K562 (cell line): Measurements from ENCODE around the gene PTPMT1. TPM values are rescaled to one million over a fixed set of nuclear protein-coding genes. Genes with fewer than 3 reads are reported as not detected.

Experiments used
- ATF1 ChIP-seq, 2 experiments: fragments of 450-650 bp in 1 of 2; IDR thresholded peaks; 2 replicates each; pipeline ENCODE4 v1.6.1; 2016; ENCODE audit warnings: missing compliant biosample characterization in 1 of 2, missing genetic modification characterization in 1 of 2
- DLX4 ChIP-seq: fragments of 250-450 bp; sonication (Bioruptor Pico); IDR thresholded peaks from 2 replicates; pipeline ENCODE4 v1.6.1; 2021; ENCODE audit warnings: mild to moderate bottlenecking
- ELF2 ChIP-seq: fragments of 250-450 bp; sonication (Bioruptor Pico); IDR thresholded peaks from 2 replicates; pipeline ENCODE4 v1.5.0; 2021; ENCODE audit warnings: mild to moderate bottlenecking
- EZH2 ChIP-seq: IDR thresholded peaks from 2 replicates; pipeline ENCODE4 v1.6.1; 2012; ENCODE audit warnings: low read depth, mild to moderate bottlenecking, inconsistent platforms, low read length, borderline replicate concordance
- FOXP1 ChIP-seq: sonication (generic); formaldehyde crosslinking; IDR thresholded peaks from 2 replicates; pipeline ENCODE4 v1.8.0; 2022; ENCODE audit warnings: mild to moderate bottlenecking, missing genetic modification reagents
- HMGN3 ChIP-seq: IDR thresholded peaks from 2 replicates; pipeline ENCODE4 v1.6.1; 2011; ENCODE audit warnings: borderline replicate concordance, low read depth, mild to moderate bottlenecking, mixed read lengths, low read length; ENCODE audit not compliant: insufficient read length; ENCODE audit errors: extremely low read depth
- HSF4 ChIP-seq: fragments of 250-450 bp; sonication (Bioruptor Pico); IDR thresholded peaks from 2 replicates; pipeline ENCODE4 v2.1.2; 2022; ENCODE audit warnings: mild to moderate bottlenecking, moderate library complexity, borderline replicate concordance
- MTA2 ChIP-seq: fragments of 450-650 bp; IDR thresholded peaks from 2 replicates; pipeline ENCODE4 v1.6.1; 2016; ENCODE audit warnings: low read depth
- NFRKB ChIP-seq: fragments of 450-650 bp; IDR thresholded peaks from 2 replicates; pipeline ENCODE4 v1.6.1; 2016; ENCODE audit warnings: low read depth
- NRF1 ChIP-seq, 2 experiments: fragments of 450-650 bp; IDR thresholded peaks in 1 of 2; conservative IDR thresholded peaks in 1 of 2; 2 replicates each; pipeline ENCODE4 v1.6.1; 2014; ENCODE audit warnings: mild to moderate bottlenecking in 2 of 2
- PCBP2 ChIP-seq: fragments of 200-400 bp; formaldehyde crosslinking; IDR thresholded peaks from 2 replicates; pipeline ENCODE4 v1.6.1; 2018; ENCODE audit warnings: low read length, low read depth, mild to moderate bottlenecking, moderate library complexity; ENCODE audit not compliant: poor library complexity, severe bottlenecking
- PHF8 ChIP-seq: fragments of 200-600 bp; sonication (generic); IDR thresholded peaks from 2 replicates; pipeline ENCODE4 v1.6.1; 2012; ENCODE audit warnings: mixed run types, mild to moderate bottlenecking, inconsistent platforms, low read length, moderate library complexity, borderline replicate concordance
- POLR2AphosphoS2 ChIP-seq: IDR thresholded peaks from 2 replicates; pipeline ENCODE4 v1.6.1; 2012; ENCODE audit warnings: low read length, improper control_type of control experiment
- PPARD ChIP-seq: fragments of 250-450 bp; sonication (Bioruptor Pico); IDR thresholded peaks from 2 replicates; pipeline ENCODE4 v1.8.0; 2022; ENCODE audit warnings: inconsistent platforms, mild to moderate bottlenecking, moderate library complexity
- RBM34 ChIP-seq: fragments of 200-400 bp; formaldehyde crosslinking; IDR thresholded peaks from 2 replicates; pipeline ENCODE4 v1.6.1; 2018; ENCODE audit warnings: low read length, borderline replicate concordance; ENCODE audit not compliant: insufficient read depth
- TAF9B ChIP-seq: fragments of 450-650 bp; IDR thresholded peaks from 2 replicates; pipeline ENCODE4 v1.6.1; 2018; ENCODE audit warnings: mild to moderate bottlenecking; ENCODE audit not compliant: partially characterized antibody
- XRCC4 ChIP-seq: IDR thresholded peaks from one replicate; pipeline ENCODE4 v1.6.1; 2011; ENCODE audit not compliant: insufficient read depth, insufficient read length; ENCODE audit errors: extremely low read depth
- ZBTB33 ChIP-seq: sonication (generic); formaldehyde crosslinking; IDR thresholded peaks from 2 replicates; pipeline ENCODE4 v1.8.1; 2023; ENCODE audit warnings: mild to moderate bottlenecking, missing genetic modification reagents
- ZBTB43 ChIP-seq: sonication (generic); formaldehyde crosslinking; IDR thresholded peaks from 2 replicates; pipeline ENCODE4 v1.8.0; 2023; ENCODE audit warnings: mild to moderate bottlenecking, missing genetic modification reagents
- ZFP1 ChIP-seq: fragments of 450-650 bp; formaldehyde crosslinking; IDR thresholded peaks from 2 replicates; pipeline ENCODE4 v1.4.0; 2020; ENCODE audit warnings: mild to moderate bottlenecking, mixed read lengths
- ZKSCAN8 ChIP-seq: fragments of 200-800 bp; sonication (Bioruptor generic); IDR thresholded peaks from 2 replicates; pipeline ENCODE4 v1.6.1; 2016; ENCODE audit warnings: missing genetic modification characterization, missing compliant biosample characterization
- ZNF212 ChIP-seq: fragments of 450-650 bp; formaldehyde crosslinking; IDR thresholded peaks from 2 replicates; pipeline ENCODE4 v1.4.0; 2020; ENCODE audit warnings: mild to moderate bottlenecking
- ZNF23 ChIP-seq: fragments of 250-450 bp; sonication (Bioruptor Pico); IDR thresholded peaks from 2 replicates; pipeline ENCODE4 v1.4.0; 2020; ENCODE audit warnings: mild to moderate bottlenecking
- ZNF444 ChIP-seq: fragments of 250-450 bp; sonication (Bioruptor Pico); IDR thresholded peaks from 2 replicates; pipeline ENCODE4 v1.4.0; 2020; ENCODE audit warnings: mild to moderate bottlenecking, moderate library complexity
- ZNF644 ChIP-seq: fragments of 200-800 bp; sonication (Bioruptor generic); IDR thresholded peaks from 2 replicates; pipeline ENCODE4 v1.6.1; 2016; ENCODE audit warnings: low read depth, missing genetic modification characterization, missing compliant biosample characterization
- polyA plus RNA-seq, 8 experiments: library from polyadenylated mRNA; depleted of rRNA in 4 of 8; stranded (reverse) in 5 of 8; unstranded in 3 of 8; fragments of >200 nt; fragmentation: Nextera tagmentation in 2 of 8; fragmentation: Illumina TruSeq in 1 of 8; extraction: Ambion mirVana in 2 of 8; extraction: Trizol in 1 of 8; gene quantifications; 2 replicates each; pipeline versions ENCODE4 v1.2.1 to v1.2.3, GENCODE V29; 2011 to 2014; ENCODE audit warnings: inconsistent platforms in 1 of 8, missing spikeins in 1 of 8
- total RNA-seq, 7 experiments: library from RNA; depleted of rRNA in 6 of 7; stranded (reverse); fragments of >200 nt in 6 of 7; fragmentation: Illumina TruSeq in 2 of 7; extraction: Trizol in 2 of 7; gene quantifications; 2 replicates each; pipeline versions ENCODE4 v1.2.1 to v1.2.3, GENCODE V29; 2011 to 2021; ENCODE audit warnings: low replicate concordance in 1 of 7

PTPMT1 gene
- total and polyA plus RNA-seq, 9 of the 15 experiments (the other 6 are each of a cell fraction or from before 2014, with no cell fraction given): 10.4 to 140 (median 67.2) TPM

- TF ChIP-seq HMGN3: peak; percentile 96
- TF ChIP-seq RBM34: 0 out of 2 replicates have a peak, but pooled peaks have one; percentile 50
- TF ChIP-seq ZNF644: peak; percentile 80; the same call in 1 of the 2 replicates
- peak; percentile 70; the same call in 1 of the 2 replicates for TF ChIP-seq PHF8
- TF ChIP-seq PPARD (CRISPR knock-in tag): no peak
- TF ChIP-seq ZBTB33 (CRISPR knock-in tag): no peak
- no peak for TF ChIP-seq ZBTB43 (CRISPR knock-in tag)
- TF ChIP-seq EZH2: no peak
- peak; percentile 90; the same call in 1 of the 2 replicates for TF ChIP-seq POLR2AphosphoS2
- TF ChIP-seq ZNF212 (CRISPR knock-in tag): peak; percentile 53; the same call in 1 of the 2 replicates
- no peak for TF ChIP-seq TAF9B
- TF ChIP-seq NRF1 (conservative IDR thresholded peaks at IDR 0.05 in 1 of 2, IDR thresholded peaks at IDR 0.05 in 1 of 2): peak; percentile 74 to 76; a peak in 3 of 4 replicates
- TF ChIP-seq MTA2: no peak
- TF ChIP-seq ZNF444 (CRISPR knock-in tag): 0 out of 2 replicates have a peak, but pooled peaks have one; percentile 49
- TF ChIP-seq ZKSCAN8 (CRISPR knock-in tag): no peak
- no peak for TF ChIP-seq FOXP1
- TF ChIP-seq ATF1 (CRISPR knock-in tag; IDR thresholded peaks at IDR 0.05): no peak
- peak; percentile 85 for TF ChIP-seq ATF1 (tag; IDR thresholded peaks at IDR 0.05)
- no peak for TF ChIP-seq HSF4 (CRISPR knock-in tag)
- no peak for TF ChIP-seq ZFP1 (CRISPR knock-in tag)
- no peak for TF ChIP-seq NFRKB
- TF ChIP-seq DLX4 (CRISPR knock-in tag): no peak
- TF ChIP-seq ZNF23: no peak
- TF ChIP-seq PCBP2: no peak
- no peak for TF ChIP-seq ELF2
- TF ChIP-seq XRCC4: no peak
Observed at GRCh38 chr11:47552566-47553405, 12.6 kb upstream of the PTPMT1 start, which contains the start of gene CELF1 (continued).
